ENCODE results near the gene JAK1. TPM values are rescaled to one million over a fixed set of nuclear protein-coding genes. Genes with fewer than 3 reads are reported as not detected.

Gene JAK1
- total and polyA plus RNA-seq, 9 donors = 49.2 to 69.5 (median 56.2) TPM

- no peaks in the 10 kb centered on the region for H3K9me3 ChIP-seq (replicated peaks; ENCODE audit: control insufficient read depth, low read depth, low read length)
- H3K4me3 ChIP-seq (ENCODE audit: low read length) = no peak overlapping the region
- peak; percentile 78 for DNase-seq
- H3K27ac ChIP-seq (ENCODE audit: low read length) = peak overlapping the region; percentile 47
- WGBS (ENCODE audit: insufficient coverage) = 21% methylated on average over 3 of the region's 4 CpGs
- no peaks in the 10 kb centered on the region for H3K36me3 ChIP-seq (ENCODE audit: control insufficient read depth, insufficient read depth, low read length)
- H3K4me1 ChIP-seq (ENCODE audit: control insufficient read depth, insufficient read depth, low read length) = peaks cover 7% of the 10 kb centered on the region
- H3K27me3 ChIP-seq (ENCODE audit: control insufficient read depth, insufficient read depth, low read length) = no peaks in the 10 kb centered on the region
These were observed 68.1 kb downstream of the JAK1 start for GRCh38 chr1:64898107-64898861.

GRCh38 chr1:64896551-64896950, 69.8 kb downstream of the JAK1 start:
- DNase-seq = no peak
- peaks cover 11% of the 10 kb centered on the region for H3K4me1 ChIP-seq (ENCODE audit: control insufficient read depth, insufficient read depth, low read length)
- H3K27me3 ChIP-seq (ENCODE audit: control insufficient read depth, insufficient read depth, low read length) = no peaks in the 10 kb centered on the region
- no peak overlapping the region for H3K27ac ChIP-seq (ENCODE audit: low read length)
- H3K9me3 ChIP-seq (replicated peaks; ENCODE audit: control insufficient read depth, low read depth, low read length) = no peaks in the 10 kb centered on the region
- 60% methylated on average over 2 of the region's 8 CpGs for WGBS (ENCODE audit: insufficient coverage)
- no peak overlapping the region for H3K4me3 ChIP-seq (ENCODE audit: low read length)
- no peaks in the 10 kb centered on the region for H3K36me3 ChIP-seq (ENCODE audit: control insufficient read depth, insufficient read depth, low read length)

- H3K9me3 ChIP-seq (replicated peaks; ENCODE audit: control insufficient read depth, low read depth, low read length) = no peaks in the 10 kb centered on the region
- DNase-seq = no peak
- 71% methylated on average over 1 of the region's 2 CpGs for WGBS (ENCODE audit: insufficient coverage)
- no peak overlapping the region for H3K27ac ChIP-seq (ENCODE audit: low read length)
- H3K27me3 ChIP-seq (ENCODE audit: control insufficient read depth, insufficient read depth, low read length) = no peaks in the 10 kb centered on the region
- H3K4me3 ChIP-seq (ENCODE audit: low read length) = no peak overlapping the region
- H3K36me3 ChIP-seq (ENCODE audit: control insufficient read depth, insufficient read depth, low read length) = no peaks in the 10 kb centered on the region
- peaks cover 16% of the 10 kb centered on the region for H3K4me1 ChIP-seq (ENCODE audit: control insufficient read depth, insufficient read depth, low read length)
These were observed 70.8 kb downstream of the JAK1 start for GRCh38 chr1:64895500-64895899.

- H3K9me3 ChIP-seq (replicated peaks; ENCODE audit: control insufficient read depth, low read depth, low read length) = no peaks in the 10 kb centered on the region
- peaks cover 16% of the 10 kb centered on the region for H3K4me1 ChIP-seq (ENCODE audit: control insufficient read depth, insufficient read depth, low read length)
- DNase-seq = no peak
- no peaks in the 10 kb centered on the region for H3K36me3 ChIP-seq (ENCODE audit: control insufficient read depth, insufficient read depth, low read length)
- H3K27ac ChIP-seq (ENCODE audit: low read length) = no peak overlapping the region
- WGBS (ENCODE audit: insufficient coverage) = 94% methylated on average over 14 of the region's 16 CpGs
- no peak overlapping the region for H3K4me3 ChIP-seq (ENCODE audit: low read length)
- no peaks in the 10 kb centered on the region for H3K27me3 ChIP-seq (ENCODE audit: control insufficient read depth, insufficient read depth, low read length)
These were observed 71.7 kb downstream of the JAK1 start for GRCh38 chr1:64894438-64895196.

- Histone ChIP-seq H3K4me1 (ENCODE audit: control insufficient read depth, insufficient read depth, low read length) (peaks cover 16% of the 10 kb centered on the region), H3K4me3 (ENCODE audit: low read length) (no peak overlapping the region), H3K27me3 (ENCODE audit: control insufficient read depth, insufficient read depth, low read length) (no peaks in the 10 kb centered on the region), H3K36me3 (ENCODE audit: control insufficient read depth, insufficient read depth, low read length) (no peaks in the 10 kb centered on the region), H3K9me3 (replicated peaks; ENCODE audit: control insufficient read depth, low read depth, low read length) (no peaks in the 10 kb centered on the region), H3K27ac (ENCODE audit: low read length) (no peak overlapping the region)
- no peak for DNase-seq
- 96% methylated on average over 3 of the region's 4 CpGs for WGBS (ENCODE audit: insufficient coverage)
These were observed 72.4 kb downstream of the JAK1 start for GRCh38 chr1:64893921-64894320.

GRCh38 chr1:64892576-64893573, 73.5 kb downstream of the JAK1 start:
- no peaks in the 10 kb centered on the region for H3K27me3 ChIP-seq (ENCODE audit: control insufficient read depth, insufficient read depth, low read length)
- H3K9me3 ChIP-seq (replicated peaks; ENCODE audit: control insufficient read depth, low read depth, low read length) = no peaks in the 10 kb centered on the region
- no peak overlapping the region for H3K4me3 ChIP-seq (ENCODE audit: low read length)
- 33% methylated on average over 1 of the region's 5 CpGs for WGBS (ENCODE audit: insufficient coverage)
- H3K4me1 ChIP-seq (ENCODE audit: control insufficient read depth, insufficient read depth, low read length) = peaks cover 9% of the 10 kb centered on the region
- no peaks in the 10 kb centered on the region for H3K36me3 ChIP-seq (ENCODE audit: control insufficient read depth, insufficient read depth, low read length)
- H3K27ac ChIP-seq (ENCODE audit: low read length) = no peak overlapping the region
- peak; percentile 16 for DNase-seq

- DNase-seq = peak; percentile 51
- H3K4me1 ChIP-seq (ENCODE audit: control insufficient read depth, insufficient read depth, low read length) = peaks cover 9% of the 10 kb centered on the region
- no peaks in the 10 kb centered on the region for H3K9me3 ChIP-seq (replicated peaks; ENCODE audit: control insufficient read depth, low read depth, low read length)
- H3K27me3 ChIP-seq (ENCODE audit: control insufficient read depth, insufficient read depth, low read length) = no peaks in the 10 kb centered on the region
- WGBS (ENCODE audit: insufficient coverage) = 11% methylated on average over 2 of the region's 3 CpGs
- no peak overlapping the region for H3K4me3 ChIP-seq (ENCODE audit: low read length)
- no peaks in the 10 kb centered on the region for H3K36me3 ChIP-seq (ENCODE audit: control insufficient read depth, insufficient read depth, low read length)
- peak overlapping the region; percentile 52 for H3K27ac ChIP-seq (ENCODE audit: low read length)
These were observed 74.9 kb downstream of the JAK1 start for GRCh38 chr1:64891448-64891825.

- peak overlapping the region; percentile 52 for H3K27ac ChIP-seq (ENCODE audit: low read length)
- H3K4me3 ChIP-seq (ENCODE audit: low read length) = no peak overlapping the region
- no peak for DNase-seq
- no peaks in the 10 kb centered on the region for H3K27me3 ChIP-seq (ENCODE audit: control insufficient read depth, insufficient read depth, low read length)
- peaks cover 9% of the 10 kb centered on the region for H3K4me1 ChIP-seq (ENCODE audit: control insufficient read depth, insufficient read depth, low read length)
- no peaks in the 10 kb centered on the region for H3K9me3 ChIP-seq (replicated peaks; ENCODE audit: control insufficient read depth, low read depth, low read length)
- no peaks in the 10 kb centered on the region for H3K36me3 ChIP-seq (ENCODE audit: control insufficient read depth, insufficient read depth, low read length)
- WGBS (ENCODE audit: insufficient coverage) = 47% methylated on average over 5 of the region's 10 CpGs
These were observed 75.5 kb downstream of the JAK1 start for GRCh38 chr1:64890699-64891447.

- no peak overlapping the region for H3K27ac ChIP-seq (ENCODE audit: low read length)
- H3K4me1 ChIP-seq (ENCODE audit: control insufficient read depth, insufficient read depth, low read length) = peaks cover 8% of the 10 kb centered on the region
- no peaks in the 10 kb centered on the region for H3K27me3 ChIP-seq (ENCODE audit: control insufficient read depth, insufficient read depth, low read length)
- no peaks in the 10 kb centered on the region for H3K9me3 ChIP-seq (replicated peaks; ENCODE audit: control insufficient read depth, low read depth, low read length)
- no peak overlapping the region for H3K4me3 ChIP-seq (ENCODE audit: low read length)
- no peak for DNase-seq
- peaks cover 7% of the 10 kb centered on the region for H3K36me3 ChIP-seq (ENCODE audit: control insufficient read depth, insufficient read depth, low read length)
- 56% methylated on average over 1 of the region's 4 CpGs for WGBS (ENCODE audit: insufficient coverage)
These were observed 78.6 kb downstream of the JAK1 start for GRCh38 chr1:64887689-64888217.
